Measurements from ENCODE around the gene TBC1D4.
"Not testable (repeated sequence)": the region's sequence is repeated elsewhere in the genome, so short reads cannot be mapped to it uniquely, and the experiment has no call there.

TBC1D4 gene

DNA sequence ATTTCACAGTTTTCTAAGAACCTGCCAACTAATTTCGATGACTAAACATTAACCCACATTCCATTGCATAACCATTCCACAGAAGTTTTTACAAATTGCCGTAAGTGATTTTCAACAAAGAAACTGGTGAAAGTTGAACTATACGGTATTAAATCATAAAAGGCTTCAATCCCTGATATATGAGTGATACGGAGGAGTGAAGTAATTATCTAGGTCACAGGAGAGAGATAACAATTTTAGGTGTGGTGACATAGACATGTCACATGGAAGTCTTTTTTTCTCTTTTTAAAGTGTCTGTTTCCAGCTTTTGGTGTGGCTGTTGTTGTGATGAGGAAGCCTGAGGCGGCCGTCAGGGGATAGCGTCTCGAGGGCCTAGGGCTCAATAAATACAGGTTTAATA is 29.4 kb downstream of the TBC1D4 start:
- DNase-seq (ENCODE audit: low spot score): no peak

DNA sequence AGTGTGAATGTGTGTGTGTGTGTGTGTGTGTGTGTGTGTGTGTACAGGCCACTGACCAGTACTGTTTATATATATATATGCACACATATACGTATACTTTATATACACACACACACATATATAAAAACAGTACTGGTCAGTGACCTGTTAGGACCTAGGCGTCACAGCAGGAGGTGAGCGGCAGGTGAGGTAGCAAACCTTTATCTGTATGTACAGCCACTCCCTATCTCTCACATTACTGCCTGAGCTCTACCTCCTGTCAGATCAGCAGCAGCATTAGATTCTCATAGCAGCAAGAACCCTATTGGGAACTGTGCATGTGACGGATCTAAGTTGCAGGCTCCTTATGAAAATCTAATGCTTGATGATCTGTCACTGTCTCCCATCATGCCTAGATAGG is 34.5 kb downstream of the TBC1D4 start:
- no peak for DNase-seq (ENCODE audit: low spot score)

DNA sequence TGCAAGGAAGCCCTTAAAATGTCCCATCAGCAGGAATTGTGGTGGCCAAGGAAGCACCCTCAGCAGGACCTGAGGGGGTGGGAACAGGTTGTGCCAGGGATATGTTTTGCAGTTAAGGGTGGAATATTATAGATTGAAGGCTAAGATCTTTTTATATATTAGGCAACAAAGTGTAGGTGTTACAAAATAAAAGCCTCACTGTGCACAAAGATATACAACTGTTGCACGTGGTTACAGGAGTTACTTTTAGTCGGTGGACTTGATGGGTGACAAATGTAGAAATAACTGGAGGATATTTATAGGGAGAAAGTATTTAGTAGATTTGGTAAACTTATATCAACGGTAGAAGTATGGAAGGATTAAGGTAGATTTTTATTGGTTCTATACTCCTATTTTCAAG is 35.1 kb downstream of the TBC1D4 start:
- no peak for DNase-seq (ENCODE audit: low spot score)

DNA sequence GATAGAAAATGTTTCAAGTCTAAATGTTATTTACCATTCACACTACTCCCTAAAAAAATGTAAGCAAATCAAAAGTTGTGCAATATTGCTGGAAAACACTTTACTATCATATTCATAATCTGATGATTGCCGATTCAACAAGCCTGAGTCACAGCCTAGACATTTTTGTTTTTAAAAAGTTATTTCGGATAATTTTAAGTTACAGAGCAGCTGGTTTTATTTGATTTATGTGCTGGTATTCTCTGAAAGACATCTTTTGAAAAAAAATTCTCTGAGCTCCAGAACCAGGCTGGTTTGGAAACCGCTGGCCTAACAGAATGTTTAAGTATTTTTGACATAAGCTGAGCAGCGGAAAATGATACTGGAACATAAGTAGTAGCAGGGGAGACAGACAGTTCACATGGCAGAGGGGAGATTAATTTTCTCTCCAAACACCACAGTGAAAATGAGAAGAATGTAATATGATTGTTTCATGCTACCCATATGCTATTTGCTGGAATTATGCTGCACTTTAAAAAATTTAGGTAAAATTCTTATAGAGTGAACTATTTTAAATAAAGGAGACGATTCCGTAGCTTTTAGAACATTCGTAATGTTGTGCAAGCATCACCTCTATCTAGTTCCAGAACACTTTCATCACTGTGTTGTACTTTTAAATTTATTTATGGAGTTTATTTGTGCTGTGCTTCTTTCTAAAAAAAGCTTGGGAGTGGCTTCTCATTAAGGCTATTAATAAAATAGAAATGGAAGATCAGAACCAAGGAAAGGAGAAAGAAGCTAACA is 36.1 kb downstream of the TBC1D4 start:
- DNase-seq (ENCODE audit: low spot score): no peak

DNA sequence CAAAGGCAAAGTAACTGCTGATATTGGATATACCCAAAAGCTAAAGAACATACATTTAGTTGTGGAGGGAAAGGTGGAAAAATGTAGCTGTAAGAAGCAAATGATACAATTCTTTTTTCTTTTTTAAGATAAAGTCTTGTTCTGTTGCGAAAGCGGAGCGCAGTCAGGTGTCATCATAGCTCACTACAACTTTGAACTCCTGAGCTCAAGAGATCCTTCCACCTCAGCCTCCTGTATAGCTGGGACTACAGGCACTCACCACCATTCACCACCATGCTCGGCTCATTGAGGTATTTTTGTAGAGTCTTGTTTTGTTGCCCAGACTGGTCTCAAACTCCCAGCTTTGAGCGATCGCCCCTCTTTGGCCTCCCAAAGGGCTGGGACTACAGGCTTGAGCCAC is 38.0 kb downstream of the TBC1D4 start:
- DNase-seq (ENCODE audit: low spot score): no peak

DNA sequence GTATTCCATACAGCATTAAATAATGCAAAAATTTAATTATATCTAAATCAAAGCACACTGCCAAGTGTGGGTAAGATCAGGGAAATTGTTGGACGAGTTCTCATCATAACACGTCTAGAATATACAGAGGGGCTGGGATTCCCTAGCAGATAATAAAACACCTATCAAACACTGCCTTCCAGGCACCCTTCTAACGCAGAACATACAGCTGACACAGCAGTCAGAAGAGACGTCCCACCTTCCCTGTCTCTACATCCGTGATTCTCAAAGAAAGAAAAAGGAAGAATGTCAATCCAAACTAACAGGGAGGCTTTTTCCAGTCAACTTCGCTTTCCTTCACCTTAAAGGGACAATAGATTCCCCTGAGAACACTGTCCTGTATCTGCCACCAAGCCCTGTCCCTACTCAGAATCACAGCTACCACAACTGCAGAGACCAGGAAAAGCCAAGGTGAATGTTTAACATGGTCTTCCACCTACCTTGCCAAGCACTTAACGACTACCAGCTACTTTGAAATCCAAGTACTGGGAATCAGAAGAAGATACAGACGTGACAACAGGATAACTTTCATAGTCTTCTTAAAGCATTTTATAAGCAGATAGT is 38.5 kb downstream of the TBC1D4 start:
- DNase-seq (ENCODE audit: low spot score): no peak

DNA sequence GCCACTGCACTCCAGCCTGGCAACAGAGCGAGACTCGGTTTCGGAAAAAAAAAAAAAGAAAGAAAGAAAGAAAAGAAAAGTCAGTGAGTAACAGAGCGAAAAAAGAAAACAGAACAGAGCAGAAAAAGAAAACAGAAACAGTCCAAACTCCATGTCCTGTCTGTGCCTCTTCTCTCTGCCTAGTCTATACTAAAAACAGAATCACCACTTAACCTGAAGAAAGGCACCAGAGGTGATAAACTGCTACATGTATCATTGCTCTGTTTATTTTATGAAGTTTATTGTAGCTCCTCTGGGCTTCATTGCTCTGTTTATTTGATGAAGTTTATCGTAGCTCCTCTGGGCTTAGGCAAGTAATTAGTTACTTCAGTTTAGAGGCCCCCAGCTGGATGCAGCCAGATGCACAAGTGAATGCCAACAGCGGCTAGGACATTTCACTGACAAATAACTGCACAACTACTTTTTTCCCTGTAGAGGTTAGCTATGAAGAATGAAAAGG is 39.2 kb downstream of the TBC1D4 start:
- no peak for DNase-seq (ENCODE audit: low spot score)

DNA sequence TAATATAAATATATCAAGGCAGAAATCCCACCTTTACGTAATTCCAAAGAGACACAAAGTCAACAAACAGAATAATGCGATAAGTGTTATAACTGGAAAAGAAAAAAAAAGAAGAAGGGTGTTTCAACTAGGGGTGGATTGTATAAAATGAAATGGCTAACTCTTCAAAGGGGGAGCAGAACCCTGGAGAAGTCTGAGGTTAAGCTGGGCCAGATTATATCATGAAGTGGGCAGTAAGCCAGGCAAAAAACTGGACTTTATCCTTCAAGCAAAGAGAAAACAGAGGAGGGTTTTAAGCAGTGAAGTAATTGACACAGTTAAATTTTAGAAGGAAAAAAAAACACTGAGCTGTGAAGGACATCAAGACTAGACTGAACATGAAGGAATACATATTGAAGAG is 41.9 kb downstream of the TBC1D4 start:
- DNase-seq (ENCODE audit: low spot score): peak; percentile 17

DNA sequence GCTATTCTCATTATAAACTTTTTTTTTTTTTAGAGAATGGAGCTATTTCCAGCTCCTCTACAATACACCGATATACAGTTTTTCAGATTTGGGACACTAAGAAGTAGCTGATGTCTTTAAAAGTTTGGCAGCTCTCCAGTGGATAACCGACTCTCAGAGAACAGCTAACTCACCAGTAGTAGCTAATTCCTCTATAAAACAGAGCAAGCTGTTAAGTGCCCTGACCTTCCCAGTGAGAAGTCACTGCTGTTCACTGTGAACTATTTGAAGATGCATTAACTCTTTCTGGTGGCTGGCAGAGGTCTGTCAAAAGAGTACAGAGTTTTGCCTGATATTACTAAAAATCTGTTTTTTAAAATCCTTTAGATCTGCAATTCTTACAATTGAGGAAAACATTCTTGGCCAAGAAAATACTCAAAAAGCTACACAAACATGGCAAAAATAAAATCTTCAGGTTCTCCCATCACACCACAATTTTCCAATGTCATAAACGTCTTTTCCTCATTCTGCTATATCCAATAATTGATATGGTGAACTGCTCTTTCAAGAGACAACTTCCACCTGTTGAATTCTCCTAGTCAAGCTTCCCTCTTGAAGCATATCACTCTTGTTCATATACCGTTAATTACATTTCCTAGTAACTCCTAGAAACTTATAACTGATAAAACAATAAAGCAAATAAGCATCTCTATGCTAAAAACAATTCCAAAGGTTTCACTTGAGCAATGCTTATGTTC is 44.2 kb downstream of the TBC1D4 start:
- DNase-seq (ENCODE audit: low spot score): no peak

DNA sequence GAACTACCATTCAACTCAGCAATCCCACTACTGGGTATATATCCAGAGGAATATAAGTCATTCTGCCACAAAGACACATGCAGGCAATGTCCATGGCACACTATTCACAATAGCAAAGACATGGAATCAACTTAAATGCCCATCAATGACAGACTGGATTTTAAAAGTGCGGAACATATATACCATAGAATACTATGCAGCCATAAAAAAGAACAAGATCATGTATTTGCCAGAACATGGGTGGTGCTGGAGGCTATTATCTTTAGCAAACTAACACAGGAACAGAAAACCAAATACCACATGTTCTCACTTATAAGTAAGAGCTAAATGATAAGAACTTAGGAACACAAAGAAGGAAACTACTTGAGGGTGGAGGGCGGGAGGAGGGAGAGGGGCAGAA is 47.8 kb downstream of the TBC1D4 start:
- not testable (repeated sequence) for DNase-seq (ENCODE audit: low spot score)

DNA sequence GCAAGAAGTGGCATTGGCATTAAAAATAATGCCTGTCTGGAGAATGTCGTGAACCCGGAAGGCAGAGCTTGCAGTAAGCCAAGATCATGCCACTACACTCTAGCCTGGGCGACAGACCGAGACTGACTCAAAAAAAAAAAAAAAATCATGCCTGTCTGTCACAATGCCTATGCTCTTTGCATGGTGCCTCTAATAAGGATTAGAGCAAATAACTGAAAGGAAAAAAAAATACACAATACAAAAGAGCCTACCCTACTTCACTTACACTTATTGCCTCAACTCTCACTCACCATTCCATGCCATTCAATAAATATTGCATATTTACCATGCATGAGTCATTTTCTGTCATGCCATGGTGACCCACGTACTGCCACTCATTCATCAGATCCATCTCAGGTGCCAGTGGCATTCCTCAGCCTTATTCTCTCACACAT is 49.1 kb downstream of the TBC1D4 start:
- no peak for DNase-seq (ENCODE audit: low spot score)

DNA sequence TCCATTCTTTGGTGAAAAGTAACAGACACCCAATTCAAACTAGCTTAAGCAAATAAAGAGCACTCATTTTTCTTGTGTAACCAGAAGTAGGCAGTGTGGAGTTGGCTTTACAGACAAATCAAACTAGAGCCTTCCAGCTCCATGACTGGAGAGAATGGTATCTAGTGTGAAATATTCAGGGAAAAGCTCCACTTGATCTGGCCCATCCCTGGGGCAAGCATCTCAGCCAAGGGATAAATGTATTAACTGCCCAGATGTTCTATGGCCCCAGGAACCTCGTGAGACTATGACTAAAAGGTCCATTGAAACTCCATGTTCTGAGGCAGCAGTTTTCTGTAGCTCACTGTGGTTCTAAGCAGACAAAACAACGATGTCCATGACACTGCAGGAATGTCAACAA is 49.9 kb downstream of the TBC1D4 start:
- DNase-seq (ENCODE audit: low spot score): no peak

DNA sequence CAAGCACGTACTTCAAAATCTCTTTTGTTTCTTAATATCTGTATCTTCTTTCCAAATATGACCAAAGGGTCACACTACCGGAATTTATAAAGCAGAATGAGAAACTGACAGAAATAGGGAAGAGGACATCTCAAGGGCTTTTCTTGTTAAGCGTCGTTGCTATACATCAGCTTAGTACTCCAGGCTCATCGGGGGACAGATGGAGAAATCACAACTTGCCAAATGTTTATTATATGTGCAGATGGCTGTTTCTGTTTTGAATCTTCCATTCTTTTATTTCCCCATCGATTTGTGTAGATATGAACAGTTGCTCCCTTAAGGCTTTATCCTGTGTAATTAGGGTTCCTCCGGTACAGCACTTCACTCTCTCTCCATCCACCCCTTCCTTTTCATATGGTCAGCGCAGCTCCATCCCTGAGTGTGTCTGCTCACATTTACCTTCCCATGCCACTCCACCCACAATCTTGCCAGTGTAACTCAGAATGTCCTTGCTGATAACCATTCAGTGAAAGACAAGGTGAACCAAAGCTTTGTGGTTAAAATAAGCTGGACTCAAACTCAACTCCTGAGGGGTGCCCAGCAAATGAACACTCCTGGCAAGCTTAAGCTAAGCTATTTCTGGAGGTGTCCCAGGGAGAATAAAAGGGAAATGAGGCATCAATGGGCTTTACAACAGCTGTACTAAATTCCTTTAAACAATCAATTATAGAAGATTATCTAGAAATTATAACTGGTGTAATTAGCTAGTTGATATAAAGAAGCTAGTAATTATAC is 51.3 kb downstream of the TBC1D4 start:
- DNase-seq (ENCODE audit: low spot score): no peak

DNA sequence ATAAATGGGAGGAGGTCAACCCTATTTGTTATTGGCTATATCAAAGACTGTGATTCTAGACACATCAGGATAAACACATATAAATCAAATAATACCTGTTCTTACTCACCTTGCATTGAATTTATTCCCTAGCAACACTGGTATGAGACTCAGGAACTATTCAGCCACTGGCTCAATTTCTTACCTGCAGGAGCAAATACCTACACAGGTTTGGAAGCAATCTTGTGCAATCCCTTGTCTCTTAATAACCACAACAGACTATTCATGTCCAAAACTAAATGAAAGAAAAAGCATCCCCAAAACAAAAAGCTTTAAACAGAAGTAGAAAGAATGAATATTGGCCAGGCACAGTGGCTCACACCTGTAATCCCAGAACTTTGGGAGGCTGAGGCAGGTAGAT is 55.5 kb downstream of the TBC1D4 start:
- DNase-seq (ENCODE audit: low spot score): no peak

DNA sequence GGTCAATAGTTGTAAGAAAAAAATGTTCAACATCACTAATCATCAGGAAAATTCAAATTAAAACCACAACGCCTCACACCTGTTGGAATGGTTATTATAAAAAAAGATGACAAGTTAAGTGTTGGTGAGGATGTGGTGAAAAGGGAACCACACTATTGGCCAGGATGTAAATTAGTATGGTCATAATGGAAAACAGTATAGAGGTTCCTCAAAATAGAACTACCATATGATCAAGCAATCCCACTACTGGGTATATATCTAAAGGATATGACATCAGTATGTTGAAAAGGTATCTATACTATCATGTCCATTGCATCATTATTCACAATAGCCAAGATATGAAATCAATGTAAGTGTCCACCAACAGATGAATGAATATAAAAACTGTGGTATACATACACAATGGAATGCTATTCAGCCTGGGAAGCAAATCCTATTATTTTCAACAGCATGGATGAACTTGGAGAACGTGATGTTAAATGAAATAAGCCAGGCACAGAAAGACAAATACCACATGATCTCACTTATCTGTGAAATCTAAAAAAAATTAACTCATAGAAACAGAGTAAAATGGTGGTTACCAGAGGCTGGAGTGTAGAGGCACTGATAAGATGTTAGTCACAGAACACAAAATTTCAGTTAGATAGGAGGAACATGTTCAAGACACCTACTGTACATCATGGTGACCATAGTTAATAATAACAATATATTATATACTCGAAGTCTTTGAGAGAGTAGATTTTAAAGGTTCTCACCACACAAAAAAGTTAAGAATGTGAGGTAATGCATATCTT is 56.6 kb downstream of the TBC1D4 start:
- no peak for DNase-seq (ENCODE audit: low spot score)

DNA sequence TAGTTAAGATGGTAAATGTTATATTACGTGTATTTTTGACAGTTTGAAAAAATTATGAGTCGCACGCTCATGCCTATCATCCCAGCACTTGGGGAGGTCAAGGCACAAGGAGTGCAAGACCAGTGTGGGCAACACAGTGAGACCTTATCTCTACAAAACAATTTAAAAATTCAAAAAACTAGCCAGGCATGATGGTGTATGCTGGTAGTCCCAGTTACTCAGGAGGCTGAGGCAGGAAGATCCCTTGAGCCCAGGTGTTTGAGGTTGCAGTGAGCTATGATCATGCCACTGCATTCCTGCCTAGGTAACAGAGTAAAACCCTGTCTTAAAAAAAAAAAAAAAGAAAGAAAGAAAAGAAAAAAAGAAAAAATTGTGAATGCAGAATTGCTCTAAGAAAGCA is 58.0 kb downstream of the TBC1D4 start:
- no peak for DNase-seq (ENCODE audit: low spot score)

DNA sequence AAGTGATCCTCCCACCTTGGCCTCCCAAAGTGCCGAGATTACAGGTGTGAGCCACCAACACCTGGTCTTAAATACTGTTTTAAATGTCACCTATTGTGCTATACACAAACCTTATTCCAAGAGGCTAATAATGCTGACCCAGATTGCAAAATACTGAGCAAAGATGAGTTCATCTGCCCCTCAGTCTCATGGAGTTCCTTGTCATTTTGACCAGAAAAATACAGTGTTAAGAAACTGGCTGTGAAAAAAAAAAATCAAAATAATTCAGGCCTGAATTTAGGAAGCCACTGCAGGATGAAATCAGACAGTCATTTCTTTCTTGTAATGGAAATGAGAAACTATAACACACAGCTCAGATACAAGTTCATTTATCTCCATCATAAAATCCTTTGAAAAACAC is 59.9 kb downstream of the TBC1D4 start:
- no peak for DNase-seq (ENCODE audit: low spot score)

DNA sequence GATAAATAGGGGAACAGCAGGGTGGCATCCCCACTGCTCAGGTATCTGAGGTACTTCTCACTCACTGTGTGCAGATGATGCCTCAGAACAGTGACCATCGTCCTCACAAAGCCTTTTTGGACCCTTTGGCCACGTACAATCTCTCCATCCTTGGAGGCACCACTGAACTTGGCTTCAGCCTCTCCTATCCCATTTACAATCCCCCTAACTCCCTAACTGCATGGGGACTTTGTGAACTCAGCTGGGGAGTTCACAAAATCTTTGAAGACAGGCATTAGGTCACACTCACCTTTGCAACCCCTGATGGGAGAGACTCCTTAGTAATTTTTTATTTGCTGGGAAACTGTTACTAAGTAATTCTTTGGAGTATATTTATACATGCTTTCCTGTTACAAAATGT is 60.8 kb downstream of the TBC1D4 start:
- DNase-seq (ENCODE audit: low spot score): no peak

DNA sequence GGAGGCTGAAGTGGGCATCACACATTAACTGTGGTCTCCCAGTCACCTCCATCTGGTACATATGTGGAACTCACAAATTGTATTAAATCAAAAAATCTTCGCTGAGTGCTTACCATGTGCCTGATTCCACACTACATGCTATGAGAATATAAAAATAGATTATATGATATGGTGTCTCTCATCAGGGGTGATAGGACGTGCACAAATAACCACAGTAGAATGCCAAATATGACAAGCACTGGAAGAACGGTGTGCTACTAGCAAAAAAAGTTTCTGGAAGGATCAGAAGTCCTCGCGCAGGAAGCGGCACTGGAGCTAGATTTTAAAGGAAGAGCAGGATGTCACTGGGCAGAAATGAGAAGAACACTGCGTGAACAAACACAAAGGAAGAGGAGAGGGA is 62.3 kb downstream of the TBC1D4 start:
- DNase-seq (ENCODE audit: low spot score): no peak

DNA sequence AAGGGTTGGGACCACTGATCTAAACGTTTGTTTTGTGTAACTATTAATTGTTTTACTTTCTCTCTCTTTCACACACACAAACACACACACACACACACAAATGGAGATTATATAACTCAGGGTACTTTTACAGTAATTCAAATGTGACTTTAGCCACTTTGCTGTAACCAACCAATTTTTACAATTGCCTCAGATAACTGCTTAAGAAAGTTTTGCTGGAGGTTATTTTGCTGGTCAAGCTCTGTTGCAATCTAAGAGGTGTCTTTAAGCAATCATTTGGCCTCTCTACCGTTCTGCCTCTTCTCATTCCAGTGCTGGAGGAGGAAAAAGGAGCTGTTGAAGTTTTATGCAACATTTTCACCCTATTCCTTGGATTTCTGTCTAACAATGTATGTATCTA is 63.0 kb downstream of the TBC1D4 start:
- DNase-seq (ENCODE audit: low spot score): no peak

DNA sequence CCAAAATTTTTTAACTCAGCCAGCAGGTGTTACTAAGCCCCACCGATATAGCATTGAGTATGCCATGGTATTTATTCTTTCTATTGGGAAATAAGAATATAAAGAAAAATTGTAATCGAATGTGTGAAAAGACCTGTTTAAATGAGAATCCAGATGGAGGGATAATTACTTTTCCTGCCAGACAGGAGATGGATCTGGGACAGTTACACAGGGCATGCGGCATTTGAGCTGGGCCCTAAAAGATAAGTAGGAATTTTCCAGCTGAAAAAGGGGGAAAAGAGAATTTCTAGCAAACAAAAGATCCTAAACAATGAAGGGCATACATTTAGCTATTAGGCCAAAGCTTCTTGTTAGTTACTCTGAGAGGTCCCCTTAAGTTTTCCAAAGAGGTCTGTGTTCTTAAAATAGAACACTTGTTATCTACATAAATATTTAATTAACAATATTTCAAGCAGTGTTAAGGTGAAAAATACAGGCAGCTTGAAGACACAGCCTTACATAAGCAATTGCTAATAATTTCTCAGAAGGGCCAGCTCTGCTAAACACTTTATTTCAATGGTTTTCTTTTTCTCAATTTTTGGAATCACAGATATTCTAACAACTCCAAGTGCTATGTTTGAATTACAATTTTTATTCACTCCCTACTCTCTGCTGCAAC is 63.7 kb downstream of the TBC1D4 start:
- no peak for DNase-seq (ENCODE audit: low spot score)
